HG03159 (cell line): ENCODE measurements around the gene ZNF521.
"Not testable (repeated sequence)": the region's sequence is repeated elsewhere in the genome, so short reads cannot be mapped to it uniquely, and the experiment has no call there.

Source experiments
- ATAC-seq: cut with Tn5 transposase; IDR thresholded peaks from one replicate; pipeline ENCODE4 v1.9.1; 2021; ENCODE audit warnings: mild to moderate bottlenecking, moderate library complexity; ENCODE audit not compliant: unreplicated experiment

The ZNF521 gene

GRCh38 chr18:25291150-25291549 lies 60.8 kb downstream of the ZNF521 start:
- no peak for ATAC-seq

GRCh38 chr18:25289001-25289631 lies 62.9 kb downstream of the ZNF521 start:
- ATAC-seq, result no peak

GRCh38 chr18:25288340-25288938 lies 63.5 kb downstream of the ZNF521 start:
- no peak for ATAC-seq

- ATAC-seq, result no peak
Observed at GRCh38 chr18:25287106-25287505, 64.9 kb downstream of the ZNF521 start.

- no peak for ATAC-seq
Observed at GRCh38 chr18:25284861-25285550, 67.0 kb downstream of the ZNF521 start.

GRCh38 chr18:25284281-25284680 lies 67.7 kb downstream of the ZNF521 start:
- ATAC-seq, result no peak

- ATAC-seq, result no peak
Observed at GRCh38 chr18:25283781-25284180, 68.2 kb downstream of the ZNF521 start.

GRCh38 chr18:25282896-25283703 lies 68.9 kb downstream of the ZNF521 start:
- ATAC-seq, result no peak

GRCh38 chr18:25282282-25282681 lies 69.7 kb downstream of the ZNF521 start:
- ATAC-seq, result no peak

- no peak for ATAC-seq
Observed at GRCh38 chr18:25281556-25281955, 70.4 kb downstream of the ZNF521 start.

- no peak for ATAC-seq
Observed at GRCh38 chr18:25279961-25280360, 72.0 kb downstream of the ZNF521 start.

GRCh38 chr18:25279556-25279955 lies 72.4 kb downstream of the ZNF521 start:
- ATAC-seq, result no peak

- ATAC-seq, result no peak
Observed at GRCh38 chr18:25279133-25279532, 72.8 kb downstream of the ZNF521 start.

GRCh38 chr18:25278394-25278793 lies 73.6 kb downstream of the ZNF521 start:
- no peak for ATAC-seq

- no peak for ATAC-seq
Observed at GRCh38 chr18:25275412-25276001, 76.5 kb downstream of the ZNF521 start.

GRCh38 chr18:25274926-25275325 lies 77.0 kb downstream of the ZNF521 start:
- no peak for ATAC-seq

- ATAC-seq, result not testable (repeated sequence)
Observed at GRCh38 chr18:25266931-25267527, 84.9 kb downstream of the ZNF521 start.

GRCh38 chr18:25262920-25263319 lies 89.0 kb downstream of the ZNF521 start:
- no peak for ATAC-seq

- no peak for ATAC-seq
Observed at GRCh38 chr18:25261768-25262167, 90.2 kb downstream of the ZNF521 start.

GRCh38 chr18:25256439-25256838 lies 95.5 kb downstream of the ZNF521 start:
- ATAC-seq, result no peak

GRCh38 chr18:25253779-25254178 lies 98.2 kb downstream of the ZNF521 start:
- ATAC-seq, result no peak
